ENCODE measurements around the gene SH2D4B. TPM values are rescaled to one million over a fixed set of nuclear protein-coding genes. Genes with fewer than 3 reads are reported as not detected.

Gene SH2D4B
- total RNA-seq, 1 experiment from 2014 or later = 0.22 TPM

DNA sequence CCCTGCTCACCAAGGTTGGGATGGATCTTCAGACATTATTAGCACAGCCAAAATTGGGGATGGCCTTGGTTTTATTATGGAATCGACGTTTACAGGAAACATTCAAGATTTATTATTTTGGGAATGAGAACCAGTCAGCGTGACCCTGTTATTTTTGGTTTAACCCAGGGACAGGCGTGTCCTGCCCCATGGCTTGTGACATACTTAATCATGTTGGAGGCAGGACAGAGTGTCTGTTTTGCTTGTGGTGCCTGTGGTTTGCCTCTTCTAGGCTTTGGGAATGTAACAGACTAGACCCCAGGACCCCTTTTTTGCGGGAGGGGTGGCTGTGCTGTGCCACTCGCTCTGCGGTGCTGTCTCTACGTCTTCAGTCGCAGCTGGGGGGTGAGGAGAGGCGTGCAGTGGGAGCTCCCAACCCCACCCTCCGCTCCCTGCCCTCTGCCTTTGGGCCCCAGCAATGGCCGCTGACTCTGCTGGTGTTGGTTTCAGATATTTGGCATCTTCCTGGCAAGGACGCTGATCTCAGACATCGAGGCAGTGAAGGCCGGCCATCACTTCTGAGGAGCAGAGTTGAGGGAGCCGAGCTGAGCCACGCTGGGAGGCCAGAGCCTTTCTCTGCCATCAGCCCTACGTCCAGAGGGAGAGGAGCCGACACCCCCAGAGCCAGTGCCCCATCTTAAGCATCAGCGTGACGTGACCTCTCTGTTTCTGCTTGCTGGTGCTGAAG is 20.1 kb upstream of the SH2D4B start:
- no peak for ATAC-seq
- Histone ChIP-seq H3K4me2 (ENCODE audit: low read length) (no peak overlapping the region), H3K27ac (ENCODE audit: low read depth, low read length) (no peak overlapping the region), H3K79me2 (ENCODE audit: insufficient read depth, low read length) (peaks cover 3% of the 10 kb centered on the region; the same call in 1 of the 2 replicates), H4K20me1 (ENCODE audit: insufficient read depth) (no peaks in the 10 kb centered on the region), H3K4me3 (replicated peaks in 1 of 2; ENCODE audit: low read depth in 1 of 2, low read length in 2 of 2) (no peak overlapping the region), H3K9ac (ENCODE audit: low read length) (no peak overlapping the region), H3K4me1 (ENCODE audit: control insufficient read depth in 1 of 2, insufficient read depth in 2 of 2, low read length in 2 of 2) (no peaks in the 10 kb centered on the region), H3K36me3 (ENCODE audit: control insufficient read depth in 1 of 2, insufficient read depth in 2 of 2, low read length in 2 of 2) (peaks cover 28 to 42% of the 10 kb centered on the region in 2 experiments; a peak in 3 of 4 replicates), H2AFZ (ENCODE audit: low read depth, low read length, poor library complexity, severe bottlenecking) (no peak overlapping the region), H3K27me3 (ENCODE audit: insufficient read depth, low read length) (no peaks in the 10 kb centered on the region), H3K9me3 (ENCODE audit: control insufficient read depth in 1 of 2, insufficient read depth in 1 of 2, low read depth in 1 of 2, low read length in 2 of 2) (no peaks in the 10 kb centered on the region), H3K9me2 (ENCODE audit: insufficient read depth) (no peaks in the 10 kb centered on the region)
- RAD21 ChIA-PET (ENCODE audit: low non-redundant PET in 1 of 2, low total read pairs in 2 of 2, uncharacterized antibody in 2 of 2, unreplicated experiment in 2 of 2) = no interaction called here
- no TSS peak for BruUV-seq (replicated peaks)
- TF ChIP-seq, protein P1, sequence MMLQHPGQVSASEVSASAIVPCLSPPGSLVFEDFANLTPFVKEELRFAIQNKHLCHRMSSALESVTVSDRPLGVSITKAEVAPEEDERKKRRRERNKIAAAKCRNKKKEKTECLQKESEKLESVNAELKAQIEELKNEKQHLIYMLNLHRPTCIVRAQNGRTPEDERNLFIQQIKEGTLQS (IDR thresholded peaks at IDR 0.05) = no peak
- TF ChIP-seq ELF1 (IDR thresholded peaks at IDR 0.05; ENCODE audit: borderline replicate concordance, low read depth) (no peak), EZH2phosphoT487 (IDR thresholded peaks at IDR 0.05; ENCODE audit: borderline replicate concordance) (no peak), POLR2A (IDR thresholded peaks at IDR 0.05; ENCODE audit: borderline replicate concordance, extremely low read depth, insufficient read depth, insufficient read length) (no peak), SRF (IDR thresholded peaks at IDR 0.05; ENCODE audit: low read depth) (no peak), JUND (IDR thresholded peaks at IDR 0.05) (no peak), CEBPB (IDR thresholded peaks at IDR 0.05; ENCODE audit: low read depth) (no peak), RAD21 (IDR thresholded peaks at IDR 0.05; ENCODE audit: low read depth) (no peak), TCF7L2 (IDR thresholded peaks at IDR 0.05; ENCODE audit: borderline replicate concordance, extremely low read depth, insufficient read depth, insufficient read length) (no peak), SP1 (IDR thresholded peaks at IDR 0.05; ENCODE audit: low read depth) (no peak), POLR2AphosphoS5 (IDR thresholded peaks at IDR 0.05; ENCODE audit: low read depth, low read length) (no peak), EZH2 (IDR thresholded peaks at IDR 0.05) (no peak)
- TF ChIP-seq, protein P2, sequence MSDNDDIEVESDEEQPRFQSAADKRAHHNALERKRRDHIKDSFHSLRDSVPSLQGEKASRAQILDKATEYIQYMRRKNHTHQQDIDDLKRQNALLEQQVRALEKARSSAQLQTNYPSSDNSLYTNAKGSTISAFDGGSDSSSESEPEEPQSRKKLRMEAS (IDR thresholded peaks at IDR 0.05) = no peak
- TF ChIP-seq, protein P3, sequence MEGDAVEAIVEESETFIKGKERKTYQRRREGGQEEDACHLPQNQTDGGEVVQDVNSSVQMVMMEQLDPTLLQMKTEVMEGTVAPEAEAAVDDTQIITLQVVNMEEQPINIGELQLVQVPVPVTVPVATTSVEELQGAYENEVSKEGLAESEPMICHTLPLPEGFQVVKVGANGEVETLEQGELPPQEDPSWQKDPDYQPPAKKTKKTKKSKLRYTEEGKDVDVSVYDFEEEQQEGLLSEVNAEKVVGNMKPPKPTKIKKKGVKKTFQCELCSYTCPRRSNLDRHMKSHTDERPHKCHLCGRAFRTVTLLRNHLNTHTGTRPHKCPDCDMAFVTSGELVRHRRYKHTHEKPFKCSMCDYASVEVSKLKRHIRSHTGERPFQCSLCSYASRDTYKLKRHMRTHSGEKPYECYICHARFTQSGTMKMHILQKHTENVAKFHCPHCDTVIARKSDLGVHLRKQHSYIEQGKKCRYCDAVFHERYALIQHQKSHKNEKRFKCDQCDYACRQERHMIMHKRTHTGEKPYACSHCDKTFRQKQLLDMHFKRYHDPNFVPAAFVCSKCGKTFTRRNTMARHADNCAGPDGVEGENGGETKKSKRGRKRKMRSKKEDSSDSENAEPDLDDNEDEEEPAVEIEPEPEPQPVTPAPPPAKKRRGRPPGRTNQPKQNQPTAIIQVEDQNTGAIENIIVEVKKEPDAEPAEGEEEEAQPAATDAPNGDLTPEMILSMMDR (IDR thresholded peaks at IDR 0.05 in 2 of 3, conservative IDR thresholded peaks at IDR 0.05 in 1 of 3; ENCODE audit: borderline replicate concordance in 1 of 3, insufficient read depth in 1 of 3, low read depth in 2 of 3, low read length in 2 of 3) = no peak
- no peak for DNase-seq (ENCODE audit: low read depth, low spot score)
- POLR2A ChIA-PET = no interaction called here
- CTCF ChIA-PET = no interaction called here
- intact Hi-C loops (cut with micrococcal nuclease) = no loop called here
